SK-N-SH treated with all-trans-retinoic acid at 6 μM for 48 hours (cell line): ENCODE measurements around the gene GGTLC2.

ENCODE experiments used
- ATAC-seq: fragments of 200-7000 bp; cut with Tn5 transposase; 3 replicates; pipeline ENCODE4 v1.9.1; 2020; ENCODE audit warnings: mild to moderate bottlenecking, moderate library complexity
- ARNTL ChIP-seq: fragments of 450-650 bp; formaldehyde crosslinking; IDR thresholded peaks from 2 replicates; pipeline ENCODE4 v1.5.0; 2020; ENCODE audit warnings: low read depth, mild to moderate bottlenecking, moderate library complexity, borderline replicate concordance
- BACH2 ChIP-seq: fragments of 250-450 bp; sonication (Bioruptor Pico); IDR thresholded peaks from 2 replicates; pipeline ENCODE4 v1.9.0; 2021; ENCODE audit warnings: mild to moderate bottlenecking, borderline replicate concordance
- CSDC2 ChIP-seq: fragments of 250-450 bp; sonication (Bioruptor Pico); IDR thresholded peaks from 2 replicates; pipeline ENCODE4 v1.5.0; 2020; ENCODE audit warnings: mild to moderate bottlenecking, moderate library complexity
- ESRRG ChIP-seq: fragments of 250-450 bp; sonication (Bioruptor Pico); IDR thresholded peaks from 2 replicates; pipeline ENCODE4 v1.6.1; 2021; ENCODE audit warnings: mild to moderate bottlenecking
- GLIS3 ChIP-seq: fragments of 250-450 bp; sonication (Bioruptor Pico); IDR thresholded peaks from 2 replicates; pipeline ENCODE4 v1.5.0; 2020; ENCODE audit warnings: mild to moderate bottlenecking, moderate library complexity
- ISL1 ChIP-seq: fragments of 250-450 bp; sonication (Bioruptor Pico); IDR thresholded peaks from 2 replicates; pipeline ENCODE4 v2.1.2; 2022; ENCODE audit warnings: mild to moderate bottlenecking, moderate library complexity
- OSR1 ChIP-seq: fragments of 250-450 bp; sonication (Bioruptor Pico); IDR thresholded peaks from 2 replicates; pipeline ENCODE4 v1.8.0; 2022; ENCODE audit warnings: moderate library complexity, mild to moderate bottlenecking, inconsistent platforms
- PATZ1 ChIP-seq: fragments of 250-450 bp; sonication (Bioruptor Pico); IDR thresholded peaks from 2 replicates; pipeline ENCODE4 v1.8.0; 2020; ENCODE audit warnings: mild to moderate bottlenecking, moderate library complexity, borderline replicate concordance
- PPARA ChIP-seq: fragments of 250-450 bp; sonication (Bioruptor Pico); IDR thresholded peaks from 2 replicates; pipeline ENCODE4 v1.5.0; 2020; ENCODE audit warnings: mild to moderate bottlenecking, borderline replicate concordance
- RARB ChIP-seq: fragments of 250-450 bp; sonication (Bioruptor Pico); IDR thresholded peaks from 2 replicates; pipeline ENCODE4 v1.8.0; 2021; ENCODE audit warnings: mild to moderate bottlenecking, moderate library complexity
- SNAI2 ChIP-seq: fragments of 250-450 bp; sonication (Bioruptor Pico); IDR thresholded peaks from 2 replicates; pipeline ENCODE4 v1.5.0; 2020; ENCODE audit warnings: mild to moderate bottlenecking, moderate library complexity
- TCF4 ChIP-seq: fragments of 250-450 bp; sonication (Bioruptor Pico); IDR thresholded peaks from 2 replicates; pipeline ENCODE4 v1.8.0; 2021; ENCODE audit warnings: mild to moderate bottlenecking, moderate library complexity, borderline replicate concordance
- TOX ChIP-seq: fragments of 250-450 bp; sonication (Bioruptor Pico); IDR thresholded peaks from 2 replicates; pipeline ENCODE4 v1.8.0; 2021; ENCODE audit warnings: mild to moderate bottlenecking, moderate library complexity, borderline replicate concordance
- ZC3H10 ChIP-seq: fragments of 250-450 bp; sonication (Bioruptor Pico); IDR thresholded peaks from 2 replicates; pipeline ENCODE4 v1.5.1; 2021; ENCODE audit warnings: mild to moderate bottlenecking, moderate library complexity
- ZFP3 ChIP-seq: fragments of 250-450 bp; sonication (Bioruptor Pico); IDR thresholded peaks from 2 replicates; pipeline ENCODE4 v1.5.0; 2020; ENCODE audit warnings: mild to moderate bottlenecking, moderate library complexity
- ZNF565 ChIP-seq: fragments of 450-650 bp; formaldehyde crosslinking; conservative IDR thresholded peaks from 2 replicates; pipeline ENCODE4 v1.5.0; 2020; ENCODE audit warnings: low read depth, mild to moderate bottlenecking, moderate library complexity
- ZNF70 ChIP-seq: fragments of 450-650 bp; formaldehyde crosslinking; IDR thresholded peaks from 2 replicates; pipeline ENCODE4 v1.5.0; 2020; ENCODE audit warnings: mild to moderate bottlenecking, moderate library complexity
- TF ChIP-seq, protein P1 (sequence below): fragments of 250-450 bp; sonication (Bioruptor Pico); IDR thresholded peaks from 2 replicates; pipeline ENCODE4 v1.5.1; 2021; ENCODE audit warnings: mild to moderate bottlenecking, moderate library complexity
- TF ChIP-seq, protein P2 (sequence below): fragments of 250-450 bp; sonication (Bioruptor Pico); IDR thresholded peaks from 2 replicates; pipeline ENCODE4 v1.5.1; 2020; ENCODE audit warnings: low read depth, mild to moderate bottlenecking, moderate library complexity
- TF ChIP-seq, protein P3 (sequence below): fragments of 250-450 bp; sonication (Bioruptor Pico); IDR thresholded peaks from 2 replicates; pipeline ENCODE4 v1.8.0; 2021; ENCODE audit warnings: low read depth, mild to moderate bottlenecking, moderate library complexity, borderline replicate concordance
- TF ChIP-seq, protein P4 (sequence below): fragments of 250-450 bp; sonication (Bioruptor Pico); IDR thresholded peaks from 2 replicates; pipeline ENCODE4 v1.5.0; 2020; ENCODE audit warnings: mild to moderate bottlenecking, moderate library complexity

The GGTLC2 gene

DNA sequence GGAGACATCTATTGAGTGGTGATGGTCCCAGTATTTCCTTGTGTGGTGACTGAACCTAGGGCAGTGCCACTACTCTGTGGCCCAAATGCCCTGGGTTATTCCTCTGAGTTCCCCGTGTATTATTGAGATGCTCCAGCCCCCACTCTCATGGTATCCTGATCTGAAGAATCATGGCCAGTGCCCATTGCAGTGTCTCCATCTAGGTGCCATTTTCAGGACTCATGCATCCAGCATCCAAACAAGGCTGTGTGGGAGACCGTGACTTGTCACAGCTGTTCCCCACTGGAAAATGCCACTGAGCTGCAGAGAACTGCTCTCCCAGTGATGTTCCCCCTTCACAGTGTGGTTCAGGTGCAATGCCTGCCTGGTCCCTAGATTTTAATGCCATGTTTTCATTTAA is 24.7 kb downstream of the GGTLC2 start:
- ATAC-seq = no peak
- TF ChIP-seq BACH2 (no peak), RARB (no peak), ZC3H10 (CRISPR knock-in tag) (no peak), ZNF565 (CRISPR knock-in tag) (no peak), PATZ1 (no peak)

DNA sequence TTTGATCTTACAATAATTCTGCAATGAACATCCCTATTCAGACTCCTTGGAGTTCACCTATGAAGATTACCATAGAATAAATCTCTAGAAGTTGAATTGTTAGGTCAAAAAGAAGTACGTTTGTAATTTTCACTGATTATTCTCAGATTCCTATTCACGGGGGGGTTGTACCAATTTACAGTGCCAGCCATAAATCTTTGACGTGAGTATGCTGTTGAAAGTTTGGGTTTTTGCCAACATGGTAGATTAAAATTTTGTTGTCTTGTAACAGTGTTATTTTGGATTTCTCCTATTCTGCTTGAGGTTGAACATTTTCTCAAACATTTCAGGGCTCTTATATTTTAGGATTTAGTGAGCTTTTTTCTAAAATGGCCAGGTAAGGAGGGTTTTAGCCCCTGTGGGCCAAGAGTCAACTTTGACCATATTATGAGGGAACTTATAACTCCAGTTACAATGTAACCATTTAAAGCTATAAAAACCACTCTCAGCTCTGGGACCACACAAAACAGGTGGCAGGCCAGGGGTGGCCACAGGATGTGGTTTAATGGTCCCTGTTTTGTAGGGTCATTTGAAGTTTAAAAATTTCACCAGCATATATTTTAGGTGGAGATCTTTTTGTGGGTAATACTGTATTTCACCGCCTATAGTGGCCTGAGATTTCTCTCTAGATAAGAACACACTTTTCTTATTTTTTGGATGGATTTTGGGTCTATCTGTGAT is 25.8 kb downstream of the GGTLC2 start:
- TF ChIP-seq ZNF565 (CRISPR knock-in tag) (no peak), ZFP3 (CRISPR knock-in tag) (no peak), TOX (CRISPR knock-in tag) (no peak), ZNF70 (CRISPR knock-in tag) (no peak)
- ATAC-seq = no peak

GRCh38 chr22:22671506-22671905 is 27.1 kb downstream of the GGTLC2 start:
- TF ChIP-seq, protein P1, sequence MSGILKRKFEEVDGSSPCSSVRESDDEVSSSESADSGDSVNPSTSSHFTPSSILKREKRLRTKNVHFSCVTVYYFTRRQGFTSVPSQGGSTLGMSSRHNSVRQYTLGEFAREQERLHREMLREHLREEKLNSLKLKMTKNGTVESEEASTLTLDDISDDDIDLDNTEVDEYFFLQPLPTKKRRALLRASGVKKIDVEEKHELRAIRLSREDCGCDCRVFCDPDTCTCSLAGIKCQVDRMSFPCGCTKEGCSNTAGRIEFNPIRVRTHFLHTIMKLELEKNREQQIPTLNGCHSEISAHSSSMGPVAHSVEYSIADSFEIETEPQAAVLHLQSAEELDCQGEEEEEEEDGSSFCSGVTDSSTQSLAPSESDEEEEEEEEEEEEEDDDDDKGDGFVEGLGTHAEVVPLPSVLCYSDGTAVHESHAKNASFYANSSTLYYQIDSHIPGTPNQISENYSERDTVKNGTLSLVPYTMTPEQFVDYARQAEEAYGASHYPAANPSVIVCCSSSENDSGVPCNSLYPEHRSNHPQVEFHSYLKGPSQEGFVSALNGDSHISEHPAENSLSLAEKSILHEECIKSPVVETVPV = no peak
- TF ChIP-seq SNAI2 (CRISPR knock-in tag) = no peak
- no peak for TF ChIP-seq RARB
- no peak for TF ChIP-seq PPARA (CRISPR knock-in tag)
- TF ChIP-seq, protein P2, sequence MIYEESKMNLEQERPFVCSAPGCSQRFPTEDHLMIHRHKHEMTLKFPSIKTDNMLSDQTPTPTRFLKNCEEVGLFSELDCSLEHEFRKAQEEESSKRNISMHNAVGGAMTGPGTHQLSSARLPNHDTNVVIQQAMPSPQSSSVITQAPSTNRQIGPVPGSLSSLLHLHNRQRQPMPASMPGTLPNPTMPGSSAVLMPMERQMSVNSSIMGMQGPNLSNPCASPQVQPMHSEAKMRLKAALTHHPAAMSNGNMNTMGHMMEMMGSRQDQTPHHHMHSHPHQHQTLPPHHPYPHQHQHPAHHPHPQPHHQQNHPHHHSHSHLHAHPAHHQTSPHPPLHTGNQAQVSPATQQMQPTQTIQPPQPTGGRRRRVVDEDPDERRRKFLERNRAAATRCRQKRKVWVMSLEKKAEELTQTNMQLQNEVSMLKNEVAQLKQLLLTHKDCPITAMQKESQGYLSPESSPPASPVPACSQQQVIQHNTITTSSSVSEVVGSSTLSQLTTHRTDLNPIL = no peak
- TF ChIP-seq GLIS3 (CRISPR knock-in tag) = no peak
- no peak for TF ChIP-seq ZNF70 (CRISPR knock-in tag)
- TF ChIP-seq ESRRG = no peak
- TF ChIP-seq ZNF565 (CRISPR knock-in tag) = no peak
- TF ChIP-seq TCF4 (CRISPR knock-in tag) = no peak
- TF ChIP-seq OSR1 (CRISPR knock-in tag) = no peak
- TF ChIP-seq PATZ1 = no peak
- TF ChIP-seq CSDC2 (CRISPR knock-in tag) = no peak
- TF ChIP-seq ISL1 (CRISPR knock-in tag) = no peak
- TF ChIP-seq ARNTL (CRISPR knock-in tag) = no peak
- no peak for TF ChIP-seq ZC3H10 (CRISPR knock-in tag)
- no peak for TF ChIP-seq ZFP3 (CRISPR knock-in tag)
- ATAC-seq = no peak

- ATAC-seq = no peak
- TF ChIP-seq PATZ1 (no peak), BACH2 (no peak), TOX (CRISPR knock-in tag) (no peak), CSDC2 (CRISPR knock-in tag) (no peak), OSR1 (CRISPR knock-in tag) (no peak), TCF4 (CRISPR knock-in tag) (no peak)
- TF ChIP-seq, protein P1 = no peak
- TF ChIP-seq, protein P3, sequence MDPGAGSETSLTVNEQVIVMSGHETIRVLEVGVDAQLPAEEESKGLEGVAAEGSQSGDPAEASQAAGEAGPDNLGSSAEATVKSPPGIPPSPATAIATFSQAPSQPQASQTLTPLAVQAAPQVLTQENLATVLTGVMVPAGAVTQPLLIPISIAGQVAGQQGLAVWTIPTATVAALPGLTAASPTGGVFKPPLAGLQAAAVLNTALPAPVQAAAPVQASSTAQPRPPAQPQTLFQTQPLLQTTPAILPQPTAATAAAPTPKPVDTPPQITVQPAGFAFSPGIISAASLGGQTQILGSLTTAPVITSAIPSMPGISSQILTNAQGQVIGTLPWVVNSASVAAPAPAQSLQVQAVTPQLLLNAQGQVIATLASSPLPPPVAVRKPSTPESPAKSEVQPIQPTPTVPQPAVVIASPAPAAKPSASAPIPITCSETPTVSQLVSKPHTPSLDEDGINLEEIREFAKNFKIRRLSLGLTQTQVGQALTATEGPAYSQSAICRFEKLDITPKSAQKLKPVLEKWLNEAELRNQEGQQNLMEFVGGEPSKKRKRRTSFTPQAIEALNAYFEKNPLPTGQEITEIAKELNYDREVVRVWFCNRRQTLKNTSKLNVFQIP = no peak
- TF ChIP-seq, protein P4, sequence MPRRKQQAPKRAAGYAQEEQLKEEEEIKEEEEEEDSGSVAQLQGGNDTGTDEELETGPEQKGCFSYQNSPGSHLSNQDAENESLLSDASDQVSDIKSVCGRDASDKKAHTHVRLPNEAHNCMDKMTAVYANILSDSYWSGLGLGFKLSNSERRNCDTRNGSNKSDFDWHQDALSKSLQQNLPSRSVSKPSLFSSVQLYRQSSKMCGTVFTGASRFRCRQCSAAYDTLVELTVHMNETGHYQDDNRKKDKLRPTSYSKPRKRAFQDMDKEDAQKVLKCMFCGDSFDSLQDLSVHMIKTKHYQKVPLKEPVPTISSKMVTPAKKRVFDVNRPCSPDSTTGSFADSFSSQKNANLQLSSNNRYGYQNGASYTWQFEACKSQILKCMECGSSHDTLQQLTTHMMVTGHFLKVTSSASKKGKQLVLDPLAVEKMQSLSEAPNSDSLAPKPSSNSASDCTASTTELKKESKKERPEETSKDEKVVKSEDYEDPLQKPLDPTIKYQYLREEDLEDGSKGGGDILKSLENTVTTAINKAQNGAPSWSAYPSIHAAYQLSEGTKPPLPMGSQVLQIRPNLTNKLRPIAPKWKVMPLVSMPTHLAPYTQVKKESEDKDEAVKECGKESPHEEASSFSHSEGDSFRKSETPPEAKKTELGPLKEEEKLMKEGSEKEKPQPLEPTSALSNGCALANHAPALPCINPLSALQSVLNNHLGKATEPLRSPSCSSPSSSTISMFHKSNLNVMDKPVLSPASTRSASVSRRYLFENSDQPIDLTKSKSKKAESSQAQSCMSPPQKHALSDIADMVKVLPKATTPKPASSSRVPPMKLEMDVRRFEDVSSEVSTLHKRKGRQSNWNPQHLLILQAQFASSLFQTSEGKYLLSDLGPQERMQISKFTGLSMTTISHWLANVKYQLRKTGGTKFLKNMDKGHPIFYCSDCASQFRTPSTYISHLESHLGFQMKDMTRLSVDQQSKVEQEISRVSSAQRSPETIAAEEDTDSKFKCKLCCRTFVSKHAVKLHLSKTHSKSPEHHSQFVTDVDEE = no peak
Measured at GRCh38 chr22:22673099-22673498, 28.7 kb downstream of the GGTLC2 start.
